ENCODE data around the gene PARP3. TPM values are rescaled to one million over a fixed set of nuclear protein-coding genes. Genes with fewer than 3 reads are reported as not detected.
A peak's percentile ranks its signal among the peaks of the same experiment; 100 is the strongest.

PARP3 gene
- total RNA-seq, 1 donor from 2014 or later, result 18.0 TPM

DNA sequence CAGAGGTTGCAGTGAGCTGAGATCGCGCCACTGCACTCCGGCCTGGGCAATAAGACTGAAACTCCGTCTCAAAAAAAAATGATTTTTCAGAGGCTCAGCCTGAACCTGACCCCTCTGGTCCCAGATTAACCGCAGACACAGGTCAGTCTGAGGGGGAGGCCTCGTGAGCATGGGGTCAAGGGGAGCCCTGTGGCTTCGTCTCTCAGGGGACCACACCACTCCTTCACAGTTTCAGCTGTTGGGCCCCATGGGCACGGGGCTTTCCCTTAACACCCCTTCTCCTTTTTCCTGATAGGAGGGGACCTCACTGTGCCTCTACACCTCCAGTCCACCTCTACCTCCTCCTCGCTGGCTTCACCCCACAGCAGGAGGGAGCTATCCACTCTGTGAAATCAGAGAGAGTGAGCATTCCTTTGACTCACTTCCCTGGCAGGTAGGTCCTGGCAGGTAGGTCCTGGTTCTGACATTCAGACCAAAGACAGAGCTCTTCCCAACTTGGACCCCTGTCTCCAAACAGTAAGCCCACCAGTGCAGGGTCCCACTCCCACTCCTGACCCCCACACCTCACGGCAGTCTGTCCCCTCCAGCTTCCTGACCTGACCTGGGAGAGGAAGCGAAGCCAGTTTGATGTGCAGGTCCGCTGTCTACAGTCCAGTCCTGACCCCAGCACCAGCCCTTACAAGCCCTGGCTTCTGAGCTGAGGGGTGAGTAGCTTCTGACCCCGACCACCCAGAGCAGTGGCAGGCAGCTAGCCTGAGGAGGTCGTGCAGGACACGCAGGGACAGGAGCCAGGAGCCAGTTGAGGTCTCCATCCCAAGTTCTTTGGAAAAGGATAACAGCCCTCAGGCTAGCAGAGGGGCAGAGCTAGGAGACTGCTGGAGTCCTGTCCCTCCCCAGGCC lies 9.4 kb upstream of the PARP3 start:
- no peak for ATAC-seq
- intact Hi-C loops (cut with DNase I), result no loop called here
- DNase-seq (ENCODE audit: low spot score), result peak; percentile 35

DNA sequence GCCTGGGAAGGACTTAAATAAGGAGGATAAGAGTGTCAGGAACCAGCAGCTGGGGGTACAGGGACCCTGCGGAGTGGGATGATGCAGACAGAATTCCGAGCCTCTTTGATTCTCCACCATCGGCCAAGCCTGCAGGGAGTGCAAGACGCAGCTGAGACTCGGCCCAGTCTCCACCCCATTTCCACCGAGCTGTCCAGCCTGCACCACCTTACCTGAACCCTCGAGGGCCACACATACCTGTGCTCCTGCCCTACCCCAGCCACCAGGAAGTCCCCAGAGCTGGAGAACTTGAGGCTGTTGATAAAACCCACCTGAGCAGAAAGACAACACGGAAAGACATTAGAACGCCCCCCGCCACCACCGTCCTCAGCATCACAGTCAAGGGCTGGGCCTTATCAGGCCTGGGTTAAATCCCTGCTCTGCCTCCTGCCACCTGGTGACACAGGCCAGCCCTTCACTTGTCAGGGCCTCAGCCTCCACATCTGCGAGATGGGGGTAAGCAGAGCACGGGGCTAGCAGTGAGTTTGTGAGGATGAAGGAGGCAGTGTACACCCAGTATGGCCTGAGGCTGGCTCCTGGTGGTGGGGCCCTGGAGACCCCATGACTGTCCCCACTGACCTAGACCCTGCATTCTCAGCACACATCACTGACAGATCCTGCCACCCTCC lies 8.6 kb upstream of the PARP3 start:
- DNase-seq (ENCODE audit: low spot score), result peak; percentile 44
- ATAC-seq, result no peak
- intact Hi-C loops (cut with DNase I), result no loop called here

DNA sequence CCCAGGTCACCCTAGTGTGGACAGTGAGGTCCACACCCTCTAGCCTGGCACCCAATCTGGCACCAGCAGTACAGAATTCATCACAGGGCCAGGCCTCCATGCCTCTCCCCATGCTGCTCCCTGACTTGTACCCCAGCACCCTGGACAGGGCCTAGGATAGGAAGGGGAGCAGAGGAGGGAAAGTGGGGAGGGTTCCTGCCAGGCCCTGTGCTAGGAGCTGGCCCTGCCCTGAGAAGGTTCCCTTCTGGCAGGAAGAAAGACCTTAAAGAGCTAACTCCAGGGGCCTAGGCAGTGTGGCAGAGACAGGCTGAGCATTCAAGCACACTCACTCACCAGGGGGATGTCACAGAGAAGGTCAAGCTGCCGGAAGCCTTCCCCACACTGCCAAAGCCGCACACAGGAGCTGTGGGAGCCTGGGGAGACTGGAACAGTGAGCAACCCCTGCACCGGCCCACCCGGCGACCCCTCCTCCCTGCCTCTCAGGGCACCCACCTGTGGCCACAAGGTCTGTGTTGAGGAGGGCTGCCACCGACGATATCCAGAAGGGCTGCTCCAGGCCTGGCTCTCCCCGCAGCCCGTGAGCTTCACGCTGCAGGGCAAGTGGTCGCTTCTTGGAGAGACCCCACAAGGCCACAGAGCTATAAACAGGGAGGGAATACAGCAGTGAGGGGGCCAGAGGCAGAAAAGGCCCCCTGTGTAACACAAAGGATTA lies 7.9 kb upstream of the PARP3 start:
- DNase-seq (ENCODE audit: low spot score), result peak; percentile 53
- intact Hi-C loops (cut with DNase I), result no loop called here
- ATAC-seq, result no peak

DNA sequence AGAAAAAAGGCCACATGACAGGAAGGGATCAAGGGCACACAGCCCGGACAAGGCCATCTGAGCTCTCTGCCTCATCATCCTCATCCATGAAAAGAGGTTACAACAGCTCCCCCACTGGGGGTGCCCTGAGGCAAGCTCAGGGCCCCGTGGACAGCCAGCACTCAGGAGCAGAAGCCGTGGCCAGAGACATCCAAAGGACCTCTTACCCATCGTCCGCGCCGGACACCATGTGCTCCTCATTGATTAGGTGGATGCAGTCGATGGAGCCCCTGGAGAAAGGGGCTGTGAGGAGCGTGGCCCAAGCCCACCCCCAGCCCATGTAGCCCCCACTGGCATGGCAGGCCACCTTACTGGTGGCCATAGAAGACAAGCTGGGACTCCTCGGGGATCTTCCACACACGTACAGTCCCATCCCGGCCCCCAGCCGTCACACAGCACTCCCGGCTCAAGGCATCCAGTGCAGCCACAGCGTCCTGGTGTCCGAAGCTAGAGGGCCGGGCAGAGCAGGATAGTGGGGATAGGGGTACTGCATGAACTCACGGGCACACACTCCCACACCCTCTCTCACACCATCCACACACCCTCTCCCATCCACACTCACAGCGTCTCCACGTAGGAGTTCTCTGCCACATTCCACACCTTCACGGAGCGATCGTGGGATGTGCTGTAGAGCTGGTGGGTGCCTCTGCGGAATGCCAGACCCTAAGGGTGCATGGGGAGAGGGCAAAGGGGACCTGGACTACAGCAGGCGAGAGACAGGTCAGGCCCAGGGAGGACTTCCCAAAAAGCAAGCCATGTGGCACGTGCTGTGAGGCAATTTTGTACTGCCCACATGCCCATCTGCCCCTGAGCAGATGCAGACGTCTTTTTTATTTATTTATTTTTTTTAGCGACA lies 6.9 kb upstream of the PARP3 start:
- intact Hi-C loops (cut with DNase I), result no loop called here
- DNase-seq (ENCODE audit: low spot score), result peak; percentile 55
- ATAC-seq, result no peak

DNA sequence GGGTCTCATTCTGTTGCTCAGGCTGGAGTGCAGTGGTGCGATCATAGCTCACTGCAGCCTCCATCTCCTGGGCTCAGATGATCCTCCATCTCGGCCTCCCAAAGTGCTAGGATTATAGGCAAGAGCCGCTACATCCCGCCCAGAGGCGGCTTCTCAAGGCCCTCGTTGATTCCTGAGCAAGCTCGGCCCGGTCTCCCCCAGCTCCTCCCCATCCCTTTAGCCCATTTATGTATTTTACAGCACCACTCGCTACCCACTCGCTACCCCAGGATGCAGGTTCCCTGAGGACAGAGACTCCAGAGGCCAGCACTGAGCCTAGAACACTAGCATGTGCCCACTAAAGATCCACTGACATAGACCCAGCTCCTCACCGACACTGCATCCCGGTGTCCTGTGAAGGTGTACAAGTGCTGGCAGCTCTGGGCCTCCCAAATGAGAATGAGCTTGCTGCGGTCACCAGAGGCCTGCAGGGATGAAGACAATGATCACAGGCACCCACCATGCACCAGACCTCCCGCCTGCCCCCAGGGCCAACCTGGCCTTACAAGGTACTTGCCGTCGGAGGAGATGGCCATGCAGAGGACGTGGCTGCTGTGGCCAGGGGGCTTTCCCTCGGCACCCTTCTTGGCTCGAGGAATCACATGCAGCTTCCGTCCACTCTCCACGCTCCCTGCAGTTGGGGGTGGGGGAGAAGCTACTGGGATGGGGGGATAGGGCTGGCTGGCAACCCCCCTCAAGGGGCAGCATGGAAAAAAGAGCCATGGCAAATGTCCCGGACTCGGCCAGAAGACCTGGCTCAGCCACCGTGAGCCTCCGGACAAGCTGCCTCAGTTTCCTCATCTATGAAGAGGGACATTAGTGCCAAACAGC lies 6.0 kb upstream of the PARP3 start:
- ATAC-seq (no peak), DNase-seq (ENCODE audit: low spot score) (peak; percentile 46)
- intact Hi-C loops (cut with DNase I), result no loop called here

DNA sequence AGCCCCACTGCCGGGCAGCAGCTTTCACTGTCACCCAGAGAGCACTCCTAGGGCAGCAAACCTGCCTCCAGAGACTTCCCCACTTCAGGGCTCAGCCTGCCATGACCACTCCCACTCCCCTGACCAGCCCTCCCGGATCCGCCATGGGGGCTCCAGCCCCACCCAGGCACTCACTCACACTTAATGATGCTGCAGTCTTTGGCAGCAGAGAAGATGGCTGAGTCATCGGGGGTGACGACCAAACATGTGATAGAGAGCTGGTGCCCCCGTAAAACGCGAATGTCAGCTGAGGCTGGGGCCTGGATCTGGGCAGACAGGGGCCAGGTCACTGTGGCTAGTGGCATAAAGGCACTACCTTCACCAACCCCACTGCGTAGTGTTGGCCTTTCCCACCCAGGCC lies 5.1 kb upstream of the PARP3 start:
- intact Hi-C loops (cut with DNase I), result no loop called here
- DNase-seq (ENCODE audit: low spot score) (peak; percentile 43), ATAC-seq (no peak)

DNA sequence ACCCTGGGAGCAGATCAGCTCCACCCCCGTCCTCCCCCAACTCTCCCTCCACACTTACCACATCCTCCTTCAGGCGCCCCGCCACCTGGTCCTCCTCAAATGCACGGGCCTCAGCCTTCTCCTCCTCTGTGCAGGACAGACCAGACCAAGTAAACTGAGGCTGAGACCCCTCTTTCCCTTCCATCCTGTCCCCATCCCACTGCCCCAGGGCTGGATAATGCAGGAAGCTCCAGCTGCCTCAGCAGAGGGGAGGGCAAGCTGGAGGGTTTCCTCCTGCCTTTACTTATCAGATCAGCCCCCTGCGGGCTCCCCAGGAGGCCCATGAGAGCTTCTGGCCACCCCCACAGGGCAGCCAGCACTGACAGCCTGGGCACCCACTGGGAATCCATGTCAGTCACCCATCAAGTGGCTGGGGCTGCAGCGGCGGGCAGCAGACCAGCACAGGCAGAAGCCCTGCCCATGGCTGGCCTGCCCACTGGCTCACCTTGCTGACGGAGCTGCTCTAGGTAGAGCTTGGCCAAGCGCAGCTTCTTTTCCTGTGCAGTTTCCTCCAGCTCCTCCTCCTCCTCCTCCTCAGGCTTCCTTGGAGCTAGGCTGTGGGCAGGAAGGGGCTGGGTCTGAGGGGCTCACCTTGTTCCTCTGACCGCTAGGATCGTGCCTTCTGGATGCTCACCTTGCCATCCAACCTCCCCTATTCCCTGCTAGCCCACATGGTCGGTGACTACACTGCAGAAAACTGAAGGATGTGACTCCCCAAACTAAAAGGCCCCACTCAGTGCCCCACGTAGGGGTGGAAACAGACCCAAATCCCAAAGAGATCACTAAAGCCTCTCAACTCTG lies 4.3 kb upstream of the PARP3 start:
- ATAC-seq, result no peak
- intact Hi-C loops (cut with DNase I), result no loop called here
- DNase-seq (ENCODE audit: low spot score), result no peak

DNA sequence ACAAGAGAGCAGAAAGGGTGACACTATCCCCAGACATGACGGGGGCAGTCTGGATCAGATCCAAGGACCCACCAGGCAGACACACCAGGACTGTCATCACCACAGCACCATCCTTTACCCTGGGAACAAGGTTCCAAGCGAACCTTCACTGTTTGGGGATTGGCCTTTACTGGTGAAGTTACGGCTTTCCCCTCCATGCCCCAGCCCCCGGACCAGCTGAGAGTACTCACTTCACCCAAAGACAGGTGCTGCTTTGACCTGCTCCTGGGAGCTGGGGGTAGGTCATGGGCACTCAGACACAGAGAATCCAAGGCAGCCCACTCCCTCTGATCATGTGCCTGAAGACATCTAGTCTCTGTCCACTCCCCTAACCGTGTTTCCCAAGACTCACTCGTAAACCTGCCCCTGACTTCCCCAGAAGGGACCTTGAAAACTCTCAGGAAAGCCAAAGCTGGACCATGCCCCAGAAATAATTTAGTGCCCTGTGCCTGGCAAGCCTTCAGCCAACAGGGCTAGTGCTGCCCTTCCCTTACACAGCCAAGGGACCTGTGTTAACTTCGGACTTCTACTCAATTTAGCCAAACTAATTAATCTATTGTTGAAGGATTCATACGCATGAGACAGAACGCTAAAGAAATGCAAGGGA lies 3.3 kb upstream of the PARP3 start:
- intact Hi-C loops (cut with DNase I), result no loop called here
- DNase-seq (ENCODE audit: low spot score) (peak; percentile 58), ATAC-seq (no peak)

DNA sequence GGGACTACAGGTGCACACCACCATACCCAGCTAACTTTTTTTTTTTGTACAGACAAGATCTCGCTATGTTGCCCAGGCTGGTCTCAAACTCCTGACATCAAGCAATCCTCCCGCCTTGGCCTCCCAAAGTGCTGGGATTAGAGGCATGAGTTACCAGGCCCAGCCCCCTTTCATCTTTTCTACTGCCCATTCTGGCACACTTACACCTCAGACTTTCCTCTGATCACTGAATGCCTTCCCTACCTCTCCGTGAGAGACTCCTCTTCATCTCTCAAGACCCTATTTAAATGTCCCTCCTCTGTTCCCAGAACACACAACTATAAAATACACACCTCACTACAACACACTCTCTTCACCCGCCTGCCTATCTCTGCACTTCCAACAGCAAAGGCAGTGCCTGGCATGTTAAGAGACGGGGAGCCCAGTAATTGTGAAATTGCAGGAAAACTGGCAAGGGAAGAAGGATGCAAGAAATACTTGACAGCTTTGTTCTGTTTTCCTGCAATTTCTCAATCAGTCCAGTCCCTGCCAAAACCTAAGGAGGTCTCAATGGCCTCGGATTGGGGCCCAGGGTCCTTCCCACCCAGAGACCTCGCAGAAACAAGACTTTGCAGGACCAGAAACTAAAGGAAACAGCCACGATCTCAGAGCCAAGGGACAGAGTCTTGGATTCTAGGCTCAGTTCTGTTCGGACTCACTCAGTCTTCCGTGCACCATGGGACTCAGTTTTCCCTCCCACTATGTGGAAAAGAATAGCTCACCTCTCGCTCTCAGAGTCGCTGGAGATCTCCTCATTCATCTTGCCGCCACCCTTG lies 1.3 kb upstream of the PARP3 start:
- peak; percentile 41 for DNase-seq (ENCODE audit: low spot score)
- ATAC-seq, result no peak
- intact Hi-C loops (cut with DNase I), result no loop called here

DNA sequence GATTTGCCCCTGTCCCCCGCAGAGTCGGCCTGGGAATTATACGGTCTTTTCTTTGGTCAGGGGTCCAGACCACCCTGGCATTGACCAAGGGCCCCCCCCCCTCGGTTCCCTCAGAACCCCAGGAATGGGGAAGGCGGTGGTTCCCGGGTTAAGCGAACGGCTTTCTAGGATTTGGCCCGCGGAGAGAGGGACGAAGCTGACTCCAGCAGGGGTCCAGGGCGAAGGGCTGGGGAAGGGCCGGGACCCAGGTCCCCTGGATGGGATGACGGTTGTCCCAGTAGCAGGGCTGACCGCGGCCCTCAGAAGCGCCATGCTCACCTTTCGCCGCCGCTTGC lies 733 bp upstream of the PARP3 start:
- no peak for ATAC-seq

DNA sequence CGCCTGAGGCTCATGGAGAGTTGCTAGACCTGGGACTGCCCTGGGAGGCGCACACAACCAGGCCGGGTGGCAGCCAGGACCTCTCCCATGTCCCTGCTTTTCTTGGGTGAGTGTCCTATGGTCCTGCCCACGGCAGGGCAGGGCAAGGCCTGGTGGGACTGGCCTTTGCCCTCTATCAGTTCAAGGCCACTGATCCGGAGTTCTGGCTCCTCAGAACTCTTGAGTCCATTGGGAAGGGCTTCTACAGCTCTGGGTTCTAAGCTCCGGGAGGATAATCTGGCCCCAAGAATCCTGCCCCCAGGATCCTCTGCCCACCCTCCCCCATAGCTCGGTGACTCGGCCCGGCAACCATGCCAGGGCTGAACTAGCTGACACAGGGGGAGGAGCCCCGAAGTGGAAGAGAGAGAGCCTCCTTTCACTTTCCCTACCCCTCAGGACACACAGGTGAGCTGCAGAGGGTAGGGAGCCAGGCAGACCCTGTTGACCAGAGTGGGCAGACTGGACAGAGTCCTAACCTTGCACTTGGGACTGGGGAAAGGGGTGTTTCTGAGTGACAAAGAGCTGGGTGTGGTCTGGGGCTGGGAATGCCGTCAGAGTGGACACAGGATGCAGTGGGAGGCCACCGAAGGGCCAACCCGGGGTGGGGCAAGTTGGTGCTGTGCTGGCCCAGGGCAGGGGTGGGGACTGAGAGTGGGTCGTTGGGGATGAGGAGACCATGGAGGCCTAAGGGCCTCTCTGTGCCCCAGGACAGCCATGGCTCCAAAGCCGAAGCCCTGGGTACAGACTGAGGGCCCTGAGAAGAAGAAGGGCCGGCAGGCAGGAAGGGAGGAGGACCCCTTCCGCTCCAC lies 664 bp downstream of the PARP3 start:
- intact Hi-C loops (cut with DNase I), result no loop called here
- peak; percentile 73 for DNase-seq (ENCODE audit: low spot score)
- peak; percentile 14 for ATAC-seq

More for the DNA sequence above, 733 bp upstream of the PARP3 start:
- intact Hi-C loops (cut with DNase I), result no loop called here
- DNase-seq (ENCODE audit: low spot score), result no peak

DNA sequence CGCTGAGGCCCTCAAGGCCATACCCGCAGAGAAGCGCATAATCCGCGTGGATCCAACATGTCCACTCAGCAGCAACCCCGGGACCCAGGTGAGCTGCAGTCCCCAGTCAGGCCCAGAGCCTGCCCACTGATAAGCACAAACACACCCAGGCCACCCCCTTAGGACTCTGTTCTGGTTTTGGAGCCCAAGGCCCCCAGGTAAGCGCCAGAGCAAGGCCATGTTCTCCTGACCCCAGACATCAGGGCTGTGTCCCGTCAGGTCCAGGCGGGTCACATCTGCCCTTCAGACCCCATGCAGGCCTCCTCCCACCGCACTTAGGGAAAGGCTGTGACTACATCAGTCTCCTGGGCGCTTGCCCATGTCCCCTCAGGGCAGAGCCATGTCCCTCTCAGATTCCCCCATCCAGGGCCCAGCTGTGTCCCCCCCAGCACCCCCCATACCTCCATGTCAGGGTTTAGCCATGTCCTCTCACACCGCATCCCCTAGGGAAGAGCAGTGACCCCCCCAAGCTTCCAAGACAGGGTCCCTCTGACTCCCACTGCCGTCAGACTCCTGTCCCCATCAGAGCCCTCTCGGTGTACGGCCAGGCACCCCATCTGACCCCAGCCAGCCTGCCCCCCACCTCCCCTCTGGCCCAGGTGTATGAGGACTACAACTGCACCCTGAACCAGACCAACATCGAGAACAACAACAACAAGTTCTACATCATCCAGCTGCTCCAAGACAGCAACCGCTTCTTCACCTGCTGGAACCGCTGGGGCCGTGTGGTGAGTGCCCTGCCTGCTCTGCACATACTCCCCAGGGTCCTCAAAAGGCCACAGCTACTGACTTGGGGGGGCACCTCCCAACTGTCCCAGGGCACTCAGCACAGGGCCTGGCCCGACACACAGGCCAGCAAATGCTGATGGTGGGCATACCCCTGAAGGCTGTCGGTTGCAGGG lies 1.6 kb downstream of the PARP3 start:
- intact Hi-C loops (cut with DNase I), result no loop called here
- ATAC-seq (no peak), DNase-seq (ENCODE audit: low spot score) (peak; percentile 68)

DNA sequence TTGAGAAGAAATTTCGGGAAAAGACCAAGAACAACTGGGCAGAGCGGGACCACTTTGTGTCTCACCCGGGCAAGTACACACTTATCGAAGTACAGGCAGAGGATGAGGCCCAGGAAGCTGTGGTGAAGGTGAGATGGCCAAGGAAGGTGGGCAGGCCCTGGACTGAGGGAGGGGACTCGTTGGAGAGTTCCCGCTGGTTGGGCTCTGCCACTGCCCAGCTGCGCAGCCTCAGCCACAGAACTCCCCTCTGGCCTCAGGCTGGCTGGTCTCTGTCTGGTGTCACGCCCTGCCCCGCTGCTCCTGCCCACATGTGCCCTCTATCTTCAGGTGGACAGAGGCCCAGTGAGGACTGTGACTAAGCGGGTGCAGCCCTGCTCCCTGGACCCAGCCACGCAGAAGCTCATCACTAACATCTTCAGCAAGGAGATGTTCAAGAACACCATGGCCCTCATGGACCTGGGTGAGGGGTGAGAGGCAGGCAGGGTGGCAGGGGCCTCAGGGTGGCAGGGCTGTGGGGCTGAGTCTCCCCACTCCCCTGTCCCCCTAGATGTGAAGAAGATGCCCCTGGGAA lies 2.4 kb downstream of the PARP3 start:
- intact Hi-C loops (cut with DNase I), result no loop called here
- ATAC-seq (no peak), DNase-seq (ENCODE audit: low spot score) (no peak)

Data from sciatic nerve (tissue), 2 donors.